ENCODE data around the gene MTA3.

Gene MTA3

DNA sequence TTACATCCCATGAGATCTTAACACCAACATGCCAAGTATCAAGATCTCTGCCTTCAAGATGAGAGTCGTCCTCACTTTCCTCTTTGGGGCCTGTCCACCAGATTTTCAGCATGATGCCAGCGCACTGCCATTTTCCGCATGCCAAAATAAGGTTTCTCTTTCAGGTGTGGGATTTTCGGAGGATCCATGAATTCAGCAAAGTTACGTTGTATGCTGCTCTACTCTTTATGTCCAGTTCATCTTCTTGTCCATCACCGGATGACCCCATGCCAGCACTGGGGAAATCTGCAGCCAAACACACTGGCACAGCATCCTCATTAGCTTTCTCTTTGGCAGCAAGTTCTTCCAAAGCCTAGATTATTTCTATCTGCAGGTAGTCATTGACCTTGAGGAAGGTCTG is 228.8 kb downstream of the MTA3 start:
- H3K79me2 ChIP-seq (ENCODE audit: control insufficient read depth, low read length): no peaks in the 10 kb centered on the region
- H3K27ac ChIP-seq (ENCODE audit: low read depth, low read length): no peak overlapping the region
- H3K4me3 ChIP-seq (ENCODE audit: low read length): no peak overlapping the region
- H3K36me3 ChIP-seq (ENCODE audit: control insufficient read depth, low read length): no peaks in the 10 kb centered on the region
- no peaks in the 10 kb centered on the region for H4K20me1 ChIP-seq (ENCODE audit: control insufficient read depth, insufficient read depth, low read depth, low read length)
- H3K9me3 ChIP-seq (ENCODE audit: control insufficient read depth, insufficient read depth, low read length): no peaks in the 10 kb centered on the region
- no peaks in the 10 kb centered on the region for H3K9me2 ChIP-seq (replicated peaks; ENCODE audit: control insufficient read depth, low read length)
- TF ChIP-seq, protein P1, sequence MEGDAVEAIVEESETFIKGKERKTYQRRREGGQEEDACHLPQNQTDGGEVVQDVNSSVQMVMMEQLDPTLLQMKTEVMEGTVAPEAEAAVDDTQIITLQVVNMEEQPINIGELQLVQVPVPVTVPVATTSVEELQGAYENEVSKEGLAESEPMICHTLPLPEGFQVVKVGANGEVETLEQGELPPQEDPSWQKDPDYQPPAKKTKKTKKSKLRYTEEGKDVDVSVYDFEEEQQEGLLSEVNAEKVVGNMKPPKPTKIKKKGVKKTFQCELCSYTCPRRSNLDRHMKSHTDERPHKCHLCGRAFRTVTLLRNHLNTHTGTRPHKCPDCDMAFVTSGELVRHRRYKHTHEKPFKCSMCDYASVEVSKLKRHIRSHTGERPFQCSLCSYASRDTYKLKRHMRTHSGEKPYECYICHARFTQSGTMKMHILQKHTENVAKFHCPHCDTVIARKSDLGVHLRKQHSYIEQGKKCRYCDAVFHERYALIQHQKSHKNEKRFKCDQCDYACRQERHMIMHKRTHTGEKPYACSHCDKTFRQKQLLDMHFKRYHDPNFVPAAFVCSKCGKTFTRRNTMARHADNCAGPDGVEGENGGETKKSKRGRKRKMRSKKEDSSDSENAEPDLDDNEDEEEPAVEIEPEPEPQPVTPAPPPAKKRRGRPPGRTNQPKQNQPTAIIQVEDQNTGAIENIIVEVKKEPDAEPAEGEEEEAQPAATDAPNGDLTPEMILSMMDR (IDR thresholded peaks at IDR 0.05; ENCODE audit: low read depth, low read length, poor library complexity, severe bottlenecking): no peak
- no peak for TF ChIP-seq EZH2phosphoT487 (IDR thresholded peaks at IDR 0.05; ENCODE audit: borderline replicate concordance, low read length)
- peaks cover 3% of the 10 kb centered on the region; the same call in 1 of the 2 replicates for H3F3A ChIP-seq (ENCODE audit: control insufficient read depth, insufficient read depth)
- peaks cover 19% of the 10 kb centered on the region for H3K27me3 ChIP-seq (ENCODE audit: control insufficient read depth, low read length)
- H3K4me1 ChIP-seq (ENCODE audit: control insufficient read depth, low read length): peaks cover 48% of the 10 kb centered on the region
- H3K4me2 ChIP-seq (ENCODE audit: low read length): peak overlapping the region; percentile 55; the same call in 1 of the 2 replicates

DNA sequence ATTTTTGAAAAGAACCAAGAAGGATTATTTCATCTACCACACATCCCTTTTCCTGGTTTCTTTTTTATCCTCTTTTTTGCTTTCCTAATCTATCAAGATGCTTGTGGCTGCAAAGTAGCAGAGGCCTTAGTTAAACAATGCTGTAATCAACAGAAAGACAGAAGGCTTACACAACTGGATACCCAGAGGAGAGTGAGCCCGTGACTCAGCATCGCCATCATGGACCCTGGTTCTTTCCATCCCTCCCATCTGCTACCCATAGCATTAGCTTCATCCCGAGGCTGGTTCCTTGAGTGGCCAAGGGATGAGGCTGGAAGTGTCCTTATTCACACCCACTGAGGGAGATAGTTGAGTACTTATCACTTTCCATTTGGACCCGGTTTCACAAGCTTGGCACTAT is 231.4 kb downstream of the MTA3 start:
- Histone ChIP-seq H3K4me3 (ENCODE audit: low read length) (no peak overlapping the region), H4K20me1 (ENCODE audit: control insufficient read depth, insufficient read depth, low read depth, low read length) (no peaks in the 10 kb centered on the region), H3K9me3 (ENCODE audit: control insufficient read depth, insufficient read depth, low read length) (no peaks in the 10 kb centered on the region), H3F3A (ENCODE audit: control insufficient read depth, insufficient read depth) (peaks cover 3% of the 10 kb centered on the region; the same call in 1 of the 2 replicates), H3K4me1 (ENCODE audit: control insufficient read depth, low read length) (peaks cover 24% of the 10 kb centered on the region), H3K9me2 (replicated peaks; ENCODE audit: control insufficient read depth, low read length) (no peaks in the 10 kb centered on the region), H3K27ac (ENCODE audit: low read depth, low read length) (no peak overlapping the region), H3K79me2 (ENCODE audit: control insufficient read depth, low read length) (no peaks in the 10 kb centered on the region), H3K36me3 (ENCODE audit: control insufficient read depth, low read length) (no peaks in the 10 kb centered on the region), H3K27me3 (ENCODE audit: control insufficient read depth, low read length) (peaks cover 3% of the 10 kb centered on the region; the same call in 1 of the 2 replicates), H3K4me2 (ENCODE audit: low read length) (no peak overlapping the region)
- TF ChIP-seq, protein P1 (IDR thresholded peaks at IDR 0.05; ENCODE audit: low read depth, low read length, poor library complexity, severe bottlenecking): no peak
- no peak for TF ChIP-seq EZH2phosphoT487 (IDR thresholded peaks at IDR 0.05; ENCODE audit: borderline replicate concordance, low read length)

DNA sequence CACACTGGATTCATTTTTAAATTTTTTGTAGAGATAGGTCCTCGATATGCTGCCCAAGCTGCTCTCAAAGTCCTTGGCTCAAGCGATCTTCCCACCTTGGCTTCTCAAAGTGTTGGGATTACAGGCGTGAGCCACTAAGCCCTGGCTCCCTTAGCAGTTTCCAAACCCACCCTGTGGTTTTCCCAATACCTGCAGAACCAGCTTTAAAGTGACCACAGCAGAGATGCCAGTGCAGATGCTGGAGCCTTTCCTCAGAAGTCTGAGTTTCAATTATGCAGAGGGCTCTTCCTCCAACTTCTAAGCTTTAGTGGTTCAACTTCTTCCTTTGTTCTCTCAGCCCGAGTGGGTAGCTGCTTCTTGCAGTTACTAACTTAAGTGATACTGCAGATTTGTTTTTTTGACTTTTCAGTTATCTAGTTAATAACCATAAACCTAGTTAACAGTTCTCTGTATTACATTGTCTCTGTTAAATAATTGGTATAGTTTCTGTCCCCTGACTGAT is 232.1 kb downstream of the MTA3 start:
- Histone ChIP-seq H3K4me3 (ENCODE audit: low read length) (no peak overlapping the region), H3K9me3 (ENCODE audit: control insufficient read depth, insufficient read depth, low read length) (no peaks in the 10 kb centered on the region), H3F3A (ENCODE audit: control insufficient read depth, insufficient read depth) (peaks cover 2% of the 10 kb centered on the region; the same call in 1 of the 2 replicates), H3K27ac (ENCODE audit: low read depth, low read length) (no peak overlapping the region), H3K79me2 (ENCODE audit: control insufficient read depth, low read length) (no peaks in the 10 kb centered on the region), H3K4me1 (ENCODE audit: control insufficient read depth, low read length) (peaks cover 18% of the 10 kb centered on the region), H3K9me2 (replicated peaks; ENCODE audit: control insufficient read depth, low read length) (no peaks in the 10 kb centered on the region), H4K20me1 (ENCODE audit: control insufficient read depth, insufficient read depth, low read depth, low read length) (no peaks in the 10 kb centered on the region), H3K27me3 (ENCODE audit: control insufficient read depth, low read length) (peaks cover 3% of the 10 kb centered on the region; the same call in 1 of the 2 replicates), H3K36me3 (ENCODE audit: control insufficient read depth, low read length) (no peaks in the 10 kb centered on the region), H3K4me2 (ENCODE audit: low read length) (no peak overlapping the region)
- TF ChIP-seq EZH2phosphoT487 (IDR thresholded peaks at IDR 0.05; ENCODE audit: borderline replicate concordance, low read length): no peak
- TF ChIP-seq, protein P1 (IDR thresholded peaks at IDR 0.05; ENCODE audit: low read depth, low read length, poor library complexity, severe bottlenecking): no peak

All from DOHH2 (cell line).